ENCODE measurements around the gene RNF38.

RNF38 gene

DNA sequence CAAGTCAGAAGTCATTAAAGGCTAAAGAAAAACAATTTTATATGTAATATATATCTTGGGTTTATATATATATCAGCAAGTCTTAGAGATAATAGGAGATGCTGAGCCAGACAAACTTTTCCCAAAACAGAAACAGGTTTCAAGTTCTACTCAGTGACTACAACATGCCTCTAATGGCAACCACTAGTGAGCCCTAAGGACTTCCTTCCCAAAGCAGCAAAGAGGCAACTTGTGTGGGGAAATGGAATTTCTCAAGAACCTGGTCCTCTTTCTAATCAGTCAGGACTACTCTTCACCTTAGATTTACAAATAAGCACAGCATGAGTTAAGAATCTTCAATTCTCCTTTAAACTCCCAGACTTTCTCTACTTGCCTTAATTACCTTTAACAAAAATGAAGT is 17.6 kb downstream of the RNF38 start:
- H3K36me3 ChIP-seq (ENCODE audit: control insufficient read depth, insufficient read depth, low read length), result no peaks in the 10 kb centered on the region
- no peaks in the 10 kb centered on the region for H3K27me3 ChIP-seq (ENCODE audit: control insufficient read depth, insufficient read depth, low read length)
- TF ChIP-seq, protein P1, sequence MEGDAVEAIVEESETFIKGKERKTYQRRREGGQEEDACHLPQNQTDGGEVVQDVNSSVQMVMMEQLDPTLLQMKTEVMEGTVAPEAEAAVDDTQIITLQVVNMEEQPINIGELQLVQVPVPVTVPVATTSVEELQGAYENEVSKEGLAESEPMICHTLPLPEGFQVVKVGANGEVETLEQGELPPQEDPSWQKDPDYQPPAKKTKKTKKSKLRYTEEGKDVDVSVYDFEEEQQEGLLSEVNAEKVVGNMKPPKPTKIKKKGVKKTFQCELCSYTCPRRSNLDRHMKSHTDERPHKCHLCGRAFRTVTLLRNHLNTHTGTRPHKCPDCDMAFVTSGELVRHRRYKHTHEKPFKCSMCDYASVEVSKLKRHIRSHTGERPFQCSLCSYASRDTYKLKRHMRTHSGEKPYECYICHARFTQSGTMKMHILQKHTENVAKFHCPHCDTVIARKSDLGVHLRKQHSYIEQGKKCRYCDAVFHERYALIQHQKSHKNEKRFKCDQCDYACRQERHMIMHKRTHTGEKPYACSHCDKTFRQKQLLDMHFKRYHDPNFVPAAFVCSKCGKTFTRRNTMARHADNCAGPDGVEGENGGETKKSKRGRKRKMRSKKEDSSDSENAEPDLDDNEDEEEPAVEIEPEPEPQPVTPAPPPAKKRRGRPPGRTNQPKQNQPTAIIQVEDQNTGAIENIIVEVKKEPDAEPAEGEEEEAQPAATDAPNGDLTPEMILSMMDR (IDR thresholded peaks at IDR 0.05), result no peak
- no peak overlapping the region for H3K4me3 ChIP-seq (ENCODE audit: low read depth, low read length)
- no peak overlapping the region for H3K9ac ChIP-seq
- H3K4me1 ChIP-seq, result peaks cover 3% of the 10 kb centered on the region
- H3K27ac ChIP-seq, result no peak overlapping the region
- no peaks in the 10 kb centered on the region for H3K9me3 ChIP-seq (ENCODE audit: control insufficient read depth, low read length)
- no peak overlapping the region for H2AFZ ChIP-seq
- H3K79me2 ChIP-seq, result peaks cover 19% of the 10 kb centered on the region
- H3K4me2 ChIP-seq (ENCODE audit: low read length), result no peak overlapping the region

DNA sequence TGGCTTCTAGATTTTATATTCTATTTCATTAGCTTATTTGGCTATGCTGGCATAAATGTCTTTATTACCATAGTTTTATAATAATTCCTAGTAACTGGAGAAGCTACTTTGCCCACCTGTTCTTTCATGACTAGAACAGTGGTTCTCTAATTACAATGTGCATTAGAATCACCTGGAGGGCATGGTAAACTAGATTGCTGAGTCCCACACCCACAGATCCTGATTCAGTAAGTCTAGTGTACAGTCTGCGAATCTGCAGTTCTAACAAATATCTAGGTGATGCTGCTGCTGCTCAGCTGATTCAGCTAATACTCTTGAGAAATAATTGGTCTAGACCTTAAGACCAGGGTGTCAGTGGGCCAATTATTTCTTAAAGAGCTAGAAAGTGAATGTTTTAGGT is 35.5 kb downstream of the RNF38 start:
- no peaks in the 10 kb centered on the region for H3K36me3 ChIP-seq (ENCODE audit: control insufficient read depth, insufficient read depth, low read length)
- H3K9ac ChIP-seq, result no peak overlapping the region
- no peak overlapping the region for H2AFZ ChIP-seq
- H3K9me3 ChIP-seq (ENCODE audit: control insufficient read depth, low read length), result no peaks in the 10 kb centered on the region
- no peak overlapping the region for H3K4me3 ChIP-seq (ENCODE audit: low read depth, low read length)
- TF ChIP-seq, protein P1 (IDR thresholded peaks at IDR 0.05), result no peak
- H3K27me3 ChIP-seq (ENCODE audit: control insufficient read depth, insufficient read depth, low read length), result no peaks in the 10 kb centered on the region
- no peak overlapping the region for H3K27ac ChIP-seq
- peaks cover 3% of the 10 kb centered on the region for H3K79me2 ChIP-seq
- H3K4me2 ChIP-seq (ENCODE audit: low read length), result no peak overlapping the region
- no peaks in the 10 kb centered on the region for H3K4me1 ChIP-seq

DNA sequence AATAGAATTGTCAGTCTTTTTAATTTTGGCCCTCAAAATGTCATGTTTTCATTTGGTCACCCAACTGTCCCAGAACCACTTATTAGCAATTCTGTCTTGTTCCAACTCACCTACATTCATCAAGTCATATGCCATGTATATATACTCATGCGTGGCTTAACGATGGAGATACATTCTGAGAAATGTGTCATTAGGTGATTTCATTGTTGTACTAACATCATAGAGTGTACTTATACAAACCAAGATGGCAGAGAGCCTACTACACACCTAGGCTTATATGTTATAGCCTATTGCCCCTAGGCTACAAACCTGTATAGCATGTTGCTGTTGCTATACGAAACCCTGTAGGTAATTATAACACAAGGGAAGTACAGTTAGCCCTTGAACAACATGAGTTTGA is 36.6 kb downstream of the RNF38 start:
- Histone ChIP-seq H3K27ac (no peak overlapping the region), H3K27me3 (ENCODE audit: control insufficient read depth, insufficient read depth, low read length) (no peaks in the 10 kb centered on the region), H3K4me2 (ENCODE audit: low read length) (no peak overlapping the region), H3K4me1 (no peaks in the 10 kb centered on the region), H3K9ac (no peak overlapping the region), H3K36me3 (ENCODE audit: control insufficient read depth, insufficient read depth, low read length) (no peaks in the 10 kb centered on the region), H3K9me3 (ENCODE audit: control insufficient read depth, low read length) (no peaks in the 10 kb centered on the region), H3K4me3 (ENCODE audit: low read depth, low read length) (no peak overlapping the region), H3K79me2 (peaks cover 3% of the 10 kb centered on the region), H2AFZ (no peak overlapping the region)
- TF ChIP-seq, protein P1 (IDR thresholded peaks at IDR 0.05), result no peak

DNA sequence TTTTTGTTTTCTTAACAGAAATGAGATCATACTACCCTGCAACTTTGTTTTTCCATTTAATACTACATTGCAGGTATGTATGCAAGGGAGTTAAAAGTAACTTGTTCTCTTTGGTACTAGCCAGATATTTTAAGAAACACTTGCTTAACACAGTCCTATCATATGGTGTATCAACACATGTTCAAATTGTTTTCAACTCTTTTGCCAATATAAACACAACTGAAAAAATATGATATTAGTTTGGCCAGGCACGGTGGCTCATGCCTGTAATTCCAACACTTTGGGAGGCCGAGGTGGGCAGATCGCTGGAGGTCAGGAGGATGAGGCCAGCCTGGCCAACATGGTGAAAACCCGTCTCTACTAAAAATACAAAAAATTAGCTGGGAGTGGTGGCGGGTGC is 41.6 kb downstream of the RNF38 start:
- H3K4me3 ChIP-seq (ENCODE audit: low read depth, low read length), result no peak overlapping the region
- no peaks in the 10 kb centered on the region for H3K27me3 ChIP-seq (ENCODE audit: control insufficient read depth, insufficient read depth, low read length)
- H3K9me3 ChIP-seq (ENCODE audit: control insufficient read depth, low read length), result no peaks in the 10 kb centered on the region
- no peaks in the 10 kb centered on the region for H3K4me1 ChIP-seq
- no peak overlapping the region for H2AFZ ChIP-seq
- TF ChIP-seq, protein P1 (IDR thresholded peaks at IDR 0.05), result no peak
- H3K27ac ChIP-seq, result no peak overlapping the region
- no peak overlapping the region for H3K9ac ChIP-seq
- no peak overlapping the region for H3K4me2 ChIP-seq (ENCODE audit: low read length)
- no peaks in the 10 kb centered on the region for H3K36me3 ChIP-seq (ENCODE audit: control insufficient read depth, insufficient read depth, low read length)
- no peaks in the 10 kb centered on the region for H3K79me2 ChIP-seq

DNA sequence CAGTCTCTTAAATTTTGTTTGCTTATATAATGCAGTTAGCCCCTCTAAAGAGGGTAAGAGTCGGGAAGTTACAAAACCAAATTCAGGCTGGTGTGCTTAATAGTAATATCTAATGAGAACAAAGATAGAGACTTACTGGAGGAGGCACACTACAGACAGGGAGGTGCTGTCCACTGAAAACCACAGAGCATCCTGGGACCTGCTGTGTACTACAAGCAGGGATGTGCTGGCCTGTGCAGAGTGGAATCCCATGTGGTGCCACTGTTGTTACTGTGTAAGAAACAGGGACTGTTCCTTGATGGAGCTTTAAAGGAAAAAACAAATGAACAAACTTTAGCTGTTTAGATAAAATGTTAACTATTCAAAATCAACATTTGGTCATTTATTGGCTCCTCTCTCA is 42.4 kb downstream of the RNF38 start:
- Histone ChIP-seq H2AFZ (no peak overlapping the region), H3K27me3 (ENCODE audit: control insufficient read depth, insufficient read depth, low read length) (no peaks in the 10 kb centered on the region), H3K79me2 (no peaks in the 10 kb centered on the region), H3K9ac (no peak overlapping the region), H3K27ac (no peak overlapping the region), H3K9me3 (ENCODE audit: control insufficient read depth, low read length) (no peaks in the 10 kb centered on the region), H3K4me2 (ENCODE audit: low read length) (no peak overlapping the region), H3K36me3 (ENCODE audit: control insufficient read depth, insufficient read depth, low read length) (no peaks in the 10 kb centered on the region), H3K4me3 (ENCODE audit: low read depth, low read length) (no peak overlapping the region), H3K4me1 (no peaks in the 10 kb centered on the region)
- TF ChIP-seq, protein P1 (IDR thresholded peaks at IDR 0.05), result no peak

All from parathyroid adenoma (tissue), 2 donors.